NCI-H226 (cell line): Measurements from ENCODE around the gene TEX54.
"Not testable (repeated sequence)": the region's sequence is repeated elsewhere in the genome, so short reads cannot be mapped to it uniquely, and the experiment has no call there.

ENCODE experiments used
- DNase-seq: peaks from one replicate; pipeline ENCODE4 v3.0.0-alpha.2; 2015

Gene TEX54

DNA sequence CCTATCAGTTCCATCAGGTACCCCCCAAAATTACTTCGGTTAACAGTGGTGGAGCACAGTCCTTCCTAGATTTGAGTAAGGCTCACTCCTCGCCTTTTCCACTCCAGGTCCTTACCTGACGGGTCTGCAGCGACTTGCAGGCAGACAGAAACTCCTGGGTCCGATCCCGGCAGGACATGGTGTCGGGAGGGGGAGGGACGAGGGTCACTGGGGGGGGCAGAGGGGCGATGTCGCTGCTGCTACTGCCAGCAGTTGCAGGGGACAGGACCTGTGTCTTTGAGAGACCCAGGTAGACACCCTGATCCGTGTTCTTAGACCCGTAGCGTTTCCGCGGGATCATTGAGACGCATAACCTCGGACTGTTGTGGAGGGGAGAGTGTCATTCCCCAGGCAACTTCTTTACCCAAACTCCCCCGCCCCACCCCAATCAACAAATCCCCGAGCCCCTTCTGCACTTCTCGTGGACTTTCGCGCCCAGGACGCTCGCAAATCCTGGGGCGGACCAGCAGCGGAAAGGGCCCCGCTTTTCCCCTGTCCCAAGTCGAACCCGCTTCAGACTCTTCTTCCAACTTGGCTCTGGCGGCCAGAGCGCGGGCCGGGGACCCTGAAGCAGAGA lies 1.6 kb downstream of the TEX54 start:
- DNase-seq = no peak

DNA sequence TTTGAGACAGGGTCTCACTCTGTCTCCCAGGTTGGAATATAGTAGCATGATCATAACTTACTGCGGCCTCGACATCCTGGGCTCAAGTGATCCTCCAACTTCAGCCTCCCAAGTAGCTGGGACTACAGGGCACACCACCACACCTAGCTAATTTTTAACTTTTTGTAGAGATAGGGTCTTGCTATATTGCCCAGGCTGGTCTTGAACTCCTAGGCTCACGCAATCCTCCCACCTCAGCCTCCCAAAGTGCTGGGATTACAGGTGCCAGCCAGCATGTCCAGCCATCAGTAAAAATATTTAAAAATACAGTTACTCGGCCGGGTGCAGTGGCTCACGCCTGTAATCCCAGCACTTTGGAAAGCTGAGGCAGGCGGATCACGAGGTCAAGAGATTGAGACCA lies 4.5 kb downstream of the TEX54 start:
- DNase-seq = not testable (repeated sequence)

DNA sequence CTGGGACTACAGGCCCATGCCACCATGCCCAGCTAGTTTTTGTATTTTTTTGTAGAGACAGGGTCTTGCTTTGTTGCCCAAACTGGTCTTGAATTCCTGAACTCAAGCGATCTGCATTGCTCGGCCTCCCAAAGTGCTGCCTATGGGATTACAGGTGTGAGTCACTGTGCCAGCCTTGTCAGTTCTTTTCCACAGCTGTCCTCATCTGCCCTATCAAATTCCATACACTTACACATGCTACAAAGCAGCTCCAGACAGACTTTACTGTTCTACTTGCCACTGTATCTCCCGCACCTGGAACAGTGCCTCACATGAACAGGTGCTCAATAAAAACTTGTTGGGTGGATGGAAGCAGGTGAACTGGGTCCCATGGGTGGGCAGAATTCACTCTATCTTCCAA lies 9.0 kb downstream of the TEX54 start:
- no peak for DNase-seq

DNA sequence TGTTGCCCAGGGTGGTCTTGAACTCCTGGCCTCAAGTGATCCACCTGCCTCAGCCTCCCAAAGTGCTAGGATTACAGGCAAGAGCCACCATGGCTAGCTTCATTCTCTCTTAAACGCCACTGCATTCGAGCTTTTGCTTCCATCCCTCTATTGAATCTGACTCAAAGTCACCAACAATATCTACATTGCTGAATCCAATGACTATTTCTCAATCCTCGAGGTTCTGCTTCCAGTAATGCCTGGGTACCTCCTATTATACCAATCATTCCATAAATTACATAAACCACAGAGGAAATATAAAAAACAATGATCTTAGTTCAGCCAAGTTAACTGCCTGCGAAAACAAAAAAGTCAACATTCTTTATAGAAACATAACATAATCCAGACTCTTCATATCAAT lies 15.5 kb downstream of the TEX54 start:
- DNase-seq = no peak

DNA sequence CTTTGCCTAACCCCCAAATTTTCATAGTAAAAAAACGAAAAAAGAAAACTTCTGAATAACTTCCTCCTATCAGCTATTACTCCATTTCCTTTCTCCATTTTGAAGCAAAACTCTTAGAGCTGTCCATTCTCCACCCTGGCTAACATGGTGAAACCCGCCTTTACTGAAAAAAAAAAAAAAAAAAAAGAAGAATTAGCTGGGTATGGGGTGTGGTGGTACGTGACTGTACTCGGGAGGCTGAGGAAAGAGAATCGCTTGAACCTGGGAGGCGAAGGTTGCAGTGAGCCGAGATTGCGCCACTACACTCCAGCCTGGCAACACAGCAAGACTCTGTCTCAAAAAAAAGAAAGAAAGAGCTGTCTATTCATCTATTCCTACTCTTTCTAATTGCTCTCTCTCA lies 16.1 kb downstream of the TEX54 start:
- DNase-seq = no peak

DNA sequence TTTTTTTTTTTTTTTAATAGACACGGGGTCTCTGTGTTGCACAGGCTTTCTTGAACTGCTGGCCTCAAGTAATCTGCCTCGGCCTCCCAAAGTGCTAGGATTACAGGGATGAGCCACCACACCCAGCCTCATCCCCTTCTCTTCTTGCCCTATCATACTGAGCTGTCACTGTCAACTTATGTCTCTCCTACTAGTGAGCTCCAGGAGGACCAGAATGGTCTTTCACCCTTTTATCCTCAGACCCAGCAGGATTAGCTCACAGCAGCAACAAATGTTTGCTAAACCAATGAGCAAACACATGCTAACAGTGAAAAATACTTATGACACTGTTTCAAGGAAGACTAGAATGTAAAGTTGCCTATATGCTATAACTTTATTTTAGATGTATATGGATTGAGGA lies 21.0 kb downstream of the TEX54 start:
- DNase-seq = no peak

DNA sequence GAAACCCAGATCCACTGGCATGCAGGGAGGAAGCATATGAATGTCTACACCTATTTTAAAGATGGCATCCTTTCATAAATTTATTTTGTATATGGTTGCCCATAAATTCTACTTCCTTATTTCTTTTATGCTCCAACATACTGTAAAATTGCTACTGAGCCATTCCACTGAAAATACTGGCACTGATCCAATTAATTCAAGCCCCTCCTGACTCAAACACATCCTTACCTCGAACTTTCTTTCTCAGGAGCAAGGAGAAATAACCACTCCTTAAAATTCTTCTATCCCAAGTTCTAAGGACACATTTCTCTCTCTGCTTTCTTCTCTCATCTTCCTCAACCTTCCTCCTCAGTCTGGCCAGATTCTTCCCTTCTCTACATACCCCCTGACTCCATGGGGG lies 21.9 kb downstream of the TEX54 start:
- no peak for DNase-seq

DNA sequence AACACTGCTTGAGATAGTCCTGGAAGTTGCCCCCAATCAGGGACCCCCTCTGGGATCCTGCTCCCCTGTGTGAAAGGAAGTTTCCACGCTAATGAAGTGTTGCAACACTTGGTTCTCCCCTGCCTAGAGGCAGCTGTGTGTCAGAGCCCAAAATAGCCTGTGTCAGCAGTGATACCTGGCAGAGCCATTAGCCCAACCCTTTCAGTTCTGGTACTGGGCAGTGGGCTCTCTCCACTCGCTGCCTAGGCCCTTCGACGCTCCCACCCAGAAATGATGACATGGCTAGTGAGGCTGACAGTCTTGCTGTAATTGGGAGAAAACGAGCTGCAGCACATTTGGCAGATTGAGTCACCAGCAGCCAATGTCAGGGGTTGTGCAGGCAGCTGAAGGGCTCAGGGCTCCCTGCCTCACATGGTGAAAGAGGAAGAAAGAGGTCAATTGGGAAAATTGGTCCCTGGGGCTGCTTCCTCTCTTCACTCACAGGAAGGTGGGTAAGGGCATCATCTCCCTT lies 26.0 kb downstream of the TEX54 start:
- peak; percentile 17 for DNase-seq

DNA sequence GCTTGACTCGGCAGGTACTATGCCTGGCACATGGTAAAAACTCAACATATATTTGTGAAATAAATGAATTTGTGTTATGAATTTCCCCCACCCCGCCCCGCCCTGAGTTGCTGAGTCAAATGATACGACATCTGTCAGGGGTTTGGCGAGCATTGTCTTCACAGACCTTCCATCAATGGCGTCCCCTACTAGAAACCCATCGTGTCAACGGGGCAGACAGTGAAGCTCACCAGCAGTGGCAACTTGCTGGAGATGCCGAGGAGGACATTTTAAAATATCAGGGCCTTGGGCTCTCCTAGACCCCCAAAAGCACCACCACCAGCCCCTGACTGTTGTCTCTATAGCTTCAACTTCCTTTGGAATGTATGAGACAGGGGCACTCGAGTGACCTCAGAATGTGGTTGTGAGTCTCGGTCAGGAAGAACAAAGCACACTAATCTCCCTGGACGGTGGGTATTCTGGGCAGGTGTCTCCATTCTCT lies 26.6 kb downstream of the TEX54 start:
- DNase-seq = no peak

DNA sequence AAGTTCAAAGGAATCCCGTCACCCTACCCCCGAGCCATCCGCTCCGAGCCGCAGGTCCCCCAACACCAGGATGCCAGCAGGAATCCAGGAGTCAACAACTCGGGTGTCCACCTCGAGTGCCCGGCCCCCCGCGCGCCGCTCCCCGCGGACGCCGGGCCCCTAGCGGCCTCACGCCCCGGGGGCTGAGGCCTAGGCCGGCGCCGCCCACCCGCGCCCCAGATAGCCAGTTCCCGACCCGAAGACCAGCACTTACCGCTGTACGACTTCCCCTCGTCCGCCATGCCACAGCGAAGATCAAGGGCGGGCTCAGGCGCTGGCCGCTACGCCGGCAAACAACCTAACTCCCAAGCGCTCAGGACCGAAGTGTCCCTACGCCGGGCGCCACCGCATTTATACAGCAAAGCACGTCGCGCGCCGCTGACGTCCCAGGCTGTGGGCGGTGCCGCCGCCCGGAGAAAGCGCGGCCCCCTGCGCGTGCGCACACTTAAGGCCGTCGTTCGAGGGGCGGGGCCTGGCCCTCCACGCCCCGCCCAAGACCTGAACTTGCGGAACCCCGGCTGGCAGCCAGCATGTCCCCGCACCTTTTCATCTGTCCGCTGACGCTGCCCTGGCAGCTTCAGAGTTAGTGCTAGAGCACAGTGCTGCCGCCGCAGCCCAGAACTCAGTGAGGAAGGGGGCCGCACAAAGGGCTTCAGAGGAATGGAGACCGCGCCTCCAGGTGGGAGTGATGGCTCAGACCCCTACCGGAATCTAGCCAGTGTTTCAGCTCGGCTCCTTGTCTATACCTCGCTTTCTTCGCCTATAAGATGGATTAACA lies 27.4 kb downstream of the TEX54 start, which contains the start of gene NXF1:
Gene NXF1 (minus strand): TSS at position 365 of the 817 bp plus-strand sequence. CDS start 84 bp downstream, at position 281.
- DNase-seq = peak; percentile 80

DNA sequence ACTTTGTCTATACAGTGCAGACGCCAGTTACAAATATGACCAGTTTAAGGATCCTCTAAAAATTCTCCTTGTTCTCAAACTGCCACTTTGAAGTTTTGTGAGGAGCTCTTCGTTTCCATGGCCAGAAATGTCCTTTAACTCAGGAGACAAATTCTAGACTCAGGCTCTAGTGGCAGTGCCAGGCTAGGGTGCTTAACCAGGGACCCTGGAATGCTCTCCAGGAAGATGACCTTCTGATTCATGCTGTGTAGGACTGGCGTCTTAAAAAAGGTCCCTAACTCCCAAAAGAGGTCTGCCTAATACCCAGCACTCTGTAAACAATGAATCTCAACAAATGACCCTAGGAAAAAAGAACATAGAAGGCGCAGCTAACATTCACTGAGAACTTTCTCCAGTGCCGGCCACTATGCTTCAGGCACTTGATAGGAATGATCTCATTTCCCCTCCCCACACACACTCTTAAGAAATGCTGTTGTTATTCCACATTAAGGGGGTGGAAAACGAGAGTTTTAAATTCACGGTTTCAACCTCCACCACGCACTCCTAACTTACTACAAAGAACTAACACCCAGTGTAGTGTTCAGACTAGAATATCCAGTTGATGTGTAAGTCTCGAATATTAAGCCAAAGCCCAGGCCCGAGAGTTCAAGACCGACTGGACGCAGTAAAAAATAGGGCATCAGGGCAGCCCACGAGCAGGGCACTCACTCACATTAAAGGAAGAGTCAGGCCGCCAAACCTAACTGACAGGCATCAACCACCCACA lies 28.1 kb downstream of the TEX54 start:
- DNase-seq = no peak

DNA sequence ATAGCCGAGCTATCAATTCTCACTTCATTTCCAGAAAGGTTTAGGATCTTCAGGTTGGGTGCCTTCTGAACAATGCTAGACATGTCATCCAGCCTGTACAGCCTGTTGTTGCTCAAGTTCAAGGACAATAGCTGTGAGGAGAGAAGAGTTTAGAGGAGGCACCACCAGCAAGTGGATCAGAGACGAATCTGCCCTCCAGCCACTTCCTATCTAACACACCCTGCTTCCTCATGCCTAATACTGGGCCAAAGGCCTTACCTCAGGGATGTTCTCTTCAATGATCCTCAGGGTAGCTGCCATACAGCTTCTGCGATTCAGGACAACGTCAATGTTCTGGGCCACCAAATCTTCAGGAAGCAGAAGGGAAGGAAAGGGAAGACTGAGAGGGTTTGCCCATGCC lies 31.6 kb downstream of the TEX54 start:
- no peak for DNase-seq

DNA sequence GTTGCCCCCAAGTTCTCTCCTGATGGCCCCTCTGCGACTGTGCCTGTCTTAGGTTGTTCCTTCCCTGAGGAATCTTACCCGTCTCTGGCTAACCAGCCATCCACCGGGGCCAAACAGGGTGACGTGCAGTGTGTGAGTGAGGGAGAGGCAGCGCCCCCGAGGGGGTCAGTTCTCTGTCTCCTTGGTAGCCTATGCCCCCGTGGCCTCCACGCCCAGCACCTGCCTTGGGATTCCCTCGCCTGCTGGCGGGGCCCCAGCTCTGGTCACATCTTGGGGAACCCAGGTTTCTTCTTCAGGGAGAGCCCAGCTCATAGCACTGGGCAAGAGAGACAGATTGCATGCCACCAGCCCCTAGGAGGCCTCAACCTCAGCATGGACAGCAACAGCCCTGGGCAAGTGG lies 33.2 kb downstream of the TEX54 start:
- DNase-seq = no peak

DNA sequence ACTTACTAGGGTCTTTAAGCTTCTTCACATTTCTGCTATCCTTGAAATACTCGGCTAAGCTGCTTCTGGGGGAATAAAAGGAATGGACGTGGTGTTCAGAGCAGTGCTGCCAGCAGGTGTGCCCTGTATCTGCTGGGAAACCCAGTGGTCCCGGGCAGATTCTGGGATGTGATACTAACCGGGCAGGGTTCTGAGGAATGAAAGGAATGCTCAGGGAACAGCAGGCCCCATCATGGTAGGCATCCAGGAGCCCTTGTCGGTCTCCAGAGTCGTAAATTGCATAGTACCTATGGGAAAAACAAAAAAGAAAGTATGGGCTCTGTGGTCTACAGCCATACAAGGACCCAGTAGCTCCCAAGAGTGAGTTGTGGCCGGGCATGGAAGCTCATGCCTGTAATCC lies 36.4 kb downstream of the TEX54 start:
- DNase-seq = no peak

DNA sequence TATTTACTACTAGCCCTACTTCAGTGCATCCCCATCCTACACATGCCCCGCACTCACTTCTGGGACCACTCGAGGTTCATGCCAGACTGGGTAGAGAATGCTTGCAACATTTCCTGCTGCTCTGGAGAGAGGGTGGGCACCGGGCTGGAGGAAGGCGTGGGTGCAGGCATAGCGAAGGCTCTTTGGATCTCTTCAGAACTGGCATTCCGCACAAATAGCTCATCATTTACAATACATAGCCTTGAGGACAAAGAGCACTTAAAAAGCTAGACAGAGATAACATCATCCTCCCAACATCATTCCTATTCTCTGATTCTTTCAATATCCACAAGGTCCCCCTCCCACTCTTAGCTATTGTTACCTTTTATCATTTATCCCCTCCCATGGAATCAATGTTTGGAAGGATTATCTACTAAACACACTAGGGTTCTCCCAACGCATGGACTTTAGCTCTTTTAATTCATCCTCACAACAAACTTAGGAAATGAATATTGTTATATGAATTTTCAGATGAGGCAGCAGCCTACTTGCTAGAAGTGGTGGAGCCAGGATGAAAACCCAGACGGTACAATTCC lies 38.4 kb downstream of the TEX54 start:
- DNase-seq = no peak

DNA sequence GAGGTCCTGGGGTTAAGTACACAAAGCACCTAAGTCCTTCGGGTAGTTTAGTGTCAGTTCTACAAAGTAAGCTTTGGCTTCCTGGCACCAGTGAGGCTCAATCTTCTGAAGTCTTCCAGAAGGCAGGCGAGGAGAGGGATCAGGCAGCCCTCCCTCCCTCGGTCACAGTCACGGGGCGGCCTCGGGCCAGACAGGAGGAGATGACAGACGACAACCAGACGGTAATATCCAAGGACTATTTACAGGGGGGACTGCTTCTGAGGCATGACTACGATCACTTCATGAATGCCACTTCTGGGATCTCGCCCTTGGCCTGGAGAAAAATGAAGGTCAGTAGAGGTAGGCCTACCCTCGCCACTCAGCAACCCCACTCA lies 40.5 kb downstream of the TEX54 start:
- DNase-seq = no peak

DNA sequence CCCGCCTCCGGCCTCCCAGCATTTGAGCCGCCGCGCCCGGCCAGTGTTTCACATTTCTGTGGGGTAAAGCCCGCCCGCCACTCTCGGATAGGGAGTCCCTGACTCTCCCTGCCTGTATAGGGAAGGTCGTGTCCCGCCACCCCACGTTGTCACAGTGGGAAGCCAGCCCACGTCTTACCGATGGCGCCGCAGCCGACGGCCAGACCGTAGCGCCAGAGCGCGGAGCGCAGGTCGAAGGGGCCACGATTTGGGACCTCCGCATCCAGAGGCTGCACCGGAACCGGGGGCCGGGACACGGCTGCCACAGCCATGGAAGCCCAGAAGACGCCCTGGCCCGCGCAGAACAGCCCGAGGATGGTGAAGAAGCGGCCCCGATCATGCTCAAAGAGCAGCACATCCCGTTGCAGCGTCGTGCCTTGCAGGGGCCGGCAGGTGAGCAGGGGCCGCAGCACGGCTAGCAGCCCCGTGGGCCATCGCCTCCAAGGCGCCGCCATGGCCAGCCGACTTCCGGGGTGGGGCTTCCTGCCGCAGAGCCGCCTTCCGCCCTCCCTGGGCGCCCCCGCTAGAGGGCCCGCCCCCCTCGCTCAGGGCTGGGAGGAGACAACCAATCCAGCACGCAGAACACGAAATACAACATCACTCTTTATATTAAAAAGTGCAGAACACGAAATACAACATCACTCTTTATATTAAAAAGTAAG lies 41.0 kb downstream of the TEX54 start, which contains the start of gene TMEM223:
Gene TMEM223 (minus strand): TSS at position 506 of the 701 bp plus-strand sequence. CDS start 12 bp downstream, at position 494.
- peak; percentile 72 for DNase-seq

DNA sequence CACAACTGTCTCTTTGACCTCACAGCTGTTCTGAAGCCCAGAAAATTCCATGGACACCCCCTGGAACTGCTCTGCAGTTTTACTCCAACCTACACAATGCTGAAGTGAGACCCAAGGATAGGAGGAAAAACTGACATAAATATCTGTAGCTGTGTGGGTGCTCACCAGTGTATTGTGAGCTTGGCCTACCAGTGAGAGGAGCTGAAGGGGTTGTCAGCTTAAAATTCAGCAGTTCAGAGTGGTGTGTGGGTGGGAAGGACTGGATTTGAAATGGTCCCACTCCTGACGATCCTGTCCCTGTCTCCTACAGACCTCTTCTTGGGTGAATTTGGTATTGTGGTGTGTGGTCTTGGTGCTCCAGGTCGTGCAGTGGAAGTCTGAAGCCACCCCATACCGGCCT lies 43.1 kb downstream of the TEX54 start:
- DNase-seq = no peak

DNA sequence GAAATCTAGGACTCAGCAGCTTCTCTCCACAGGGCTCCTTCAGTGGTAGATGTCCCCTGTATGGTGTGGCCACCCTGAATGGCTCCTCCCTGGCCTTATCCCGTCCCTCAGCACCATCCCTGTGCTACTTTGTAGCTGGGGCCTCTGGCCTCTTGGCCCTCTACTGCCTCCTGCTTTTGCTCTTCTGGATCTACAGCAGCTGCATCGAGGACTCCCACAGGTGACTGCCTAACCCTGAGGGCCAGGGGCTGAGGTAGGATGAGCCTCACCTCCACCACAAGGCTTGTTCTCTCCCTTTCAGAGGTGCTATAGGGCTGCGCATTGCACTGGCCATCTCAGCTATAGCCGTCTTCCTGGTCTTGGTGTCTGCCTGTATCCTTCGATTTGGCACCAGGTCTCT lies 43.6 kb downstream of the TEX54 start:
- DNase-seq = no peak

DNA sequence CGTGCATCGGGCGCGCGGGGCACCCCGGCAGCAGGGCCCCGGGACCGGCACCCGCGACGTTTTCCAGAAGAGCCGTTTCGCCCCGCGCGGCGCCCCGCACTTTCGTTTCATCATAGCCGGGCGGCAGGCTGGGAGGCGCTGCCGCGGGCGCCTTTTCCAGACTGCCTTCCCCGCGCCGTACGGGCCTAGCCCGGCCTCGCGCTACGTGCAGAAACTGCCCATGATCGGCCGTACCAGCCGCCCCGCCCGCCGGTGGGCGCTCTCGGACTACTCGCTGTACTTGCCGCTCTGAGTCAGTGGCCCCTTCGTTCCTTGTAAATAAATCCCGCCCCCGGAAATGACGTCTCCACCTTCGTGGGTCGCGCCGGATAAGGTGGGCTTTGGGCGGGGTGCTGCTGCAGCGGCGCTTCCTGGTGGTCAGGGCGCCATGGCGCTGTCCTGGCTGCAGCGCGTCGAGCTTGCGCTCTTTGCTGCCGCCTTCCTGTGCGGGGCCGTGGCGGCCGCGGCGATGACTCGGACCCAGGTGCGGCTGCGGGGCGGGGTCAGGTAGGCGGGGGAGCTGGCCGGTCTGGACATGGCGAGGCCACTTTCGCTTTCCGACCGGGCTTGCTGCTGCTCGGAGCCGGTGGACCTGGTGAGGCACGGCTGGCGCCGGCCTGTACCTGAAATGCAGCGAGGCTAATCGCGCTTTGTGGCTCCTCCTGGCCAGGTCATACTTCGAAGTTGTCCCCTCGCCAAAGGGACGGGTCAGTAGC lies 45.5 kb downstream of the TEX54 start, which contains the start of gene TMEM179B:
Gene TMEM179B (plus strand): TSS at position 398 of the 755 bp plus-strand sequence. CDS start 30 bp downstream, at position 428.
- peak; percentile 97 for DNase-seq

DNA sequence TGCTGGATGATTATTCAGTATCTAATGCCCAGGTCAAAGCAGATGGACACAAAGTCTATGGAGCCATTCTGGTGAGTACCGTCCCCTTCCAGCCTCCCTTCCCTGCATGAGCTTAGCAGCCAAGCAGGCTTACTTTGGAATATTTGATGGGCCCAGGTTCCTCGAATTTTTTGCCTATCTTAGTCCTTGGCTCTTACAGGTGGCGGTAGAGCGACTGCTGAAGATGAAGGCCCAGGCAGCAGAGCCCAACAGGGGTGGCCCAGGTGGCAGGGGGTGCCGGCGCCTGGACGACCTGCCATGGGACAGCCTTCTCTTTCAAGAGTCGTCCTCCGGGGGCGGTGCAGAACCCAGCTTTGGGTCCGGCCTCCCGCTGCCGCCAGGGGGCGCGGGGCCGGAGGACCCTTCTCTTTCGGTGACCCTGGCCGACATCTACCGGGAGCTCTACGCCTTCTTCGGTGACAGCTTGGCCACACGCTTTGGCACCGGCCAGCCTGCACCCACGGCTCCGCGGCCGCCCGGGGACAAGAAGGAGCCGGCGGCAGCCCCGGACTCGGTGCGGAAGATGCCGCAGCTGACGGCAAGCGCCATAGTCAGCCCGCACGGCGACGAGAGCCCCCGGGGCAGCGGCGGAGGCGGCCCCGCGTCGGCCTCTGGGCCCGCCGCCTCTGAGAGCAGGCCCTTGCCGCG lies 46.2 kb downstream of the TEX54 start:
- peak; percentile 64 for DNase-seq
